ENCODE measurements around the gene FAM234B. TPM values are rescaled to one million over a fixed set of nuclear protein-coding genes. Genes with fewer than 3 reads are reported as not detected.

The FAM234B gene
- total and polyA plus RNA-seq, 2 of the 8 experiments (the other 6 are each of a cell fraction or from before 2014, with no cell fraction given) = 12.5 to 29.1 TPM

DNA sequence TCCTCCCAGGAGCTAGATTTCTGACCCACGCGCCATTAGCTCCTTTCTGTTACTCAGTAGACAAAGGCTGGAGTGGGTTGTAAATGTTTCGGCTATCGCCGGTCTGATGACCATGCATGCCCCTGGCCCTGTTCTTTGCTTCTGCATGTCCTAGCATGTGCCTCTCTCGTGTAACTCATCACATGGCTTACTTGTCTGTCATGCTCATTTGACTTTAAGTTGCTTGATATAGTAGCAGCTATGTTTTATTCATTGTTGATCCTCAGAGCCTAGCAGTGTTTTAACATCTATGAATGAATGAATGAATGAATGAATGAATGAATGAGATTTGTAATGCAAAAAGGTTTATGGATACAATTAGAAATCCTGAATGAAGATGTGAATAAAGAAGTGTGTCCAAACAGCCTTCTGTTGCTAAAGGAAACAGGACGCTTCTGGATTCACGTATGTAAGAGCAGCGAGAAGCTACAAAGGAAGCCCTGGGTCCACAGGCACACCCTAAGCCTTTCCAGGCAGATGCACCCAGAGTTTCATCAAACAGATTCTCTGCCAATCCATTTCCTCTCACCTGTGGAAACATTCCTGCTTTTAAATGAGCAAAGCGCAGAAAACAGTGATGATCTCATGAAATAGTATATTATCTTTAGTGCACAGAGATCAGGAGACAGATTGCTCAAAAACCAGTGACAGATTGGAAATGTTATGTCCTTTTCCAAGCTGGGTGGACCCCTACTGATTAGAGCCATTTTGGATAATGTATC, 55.8 kb downstream of the FAM234B start (continued):
- TF ChIP-seq CHD2 (IDR thresholded peaks at IDR 0.05; ENCODE audit: low read length) = no peak
- no peak for TF ChIP-seq CBX5 (IDR thresholded peaks at IDR 0.05; ENCODE audit: low read depth, low read length)
- no peak for TF ChIP-seq POU5F1 (IDR thresholded peaks at IDR 0.05; ENCODE audit: low read depth, low read length)
- TF ChIP-seq NRF1 (IDR thresholded peaks at IDR 0.05; ENCODE audit: low read depth, low read length) = no peak
- TF ChIP-seq CBX8 (IDR thresholded peaks at IDR 0.05; ENCODE audit: borderline replicate concordance, low read depth, low read length) = no peak
- TF ChIP-seq CEBPB (IDR thresholded peaks at IDR 0.05; ENCODE audit: low read depth, low read length) = no peak
- no peak for TF ChIP-seq KDM5A (IDR thresholded peaks at IDR 0.05; ENCODE audit: low read length)
- no peak for TF ChIP-seq RFX5 (IDR thresholded peaks at IDR 0.05; ENCODE audit: borderline replicate concordance, low read depth, low read length)
- no peak for TF ChIP-seq SRF (IDR thresholded peaks at IDR 0.05; ENCODE audit: low read depth, low read length)
- TF ChIP-seq RBBP5 (IDR thresholded peaks at IDR 0.05; ENCODE audit: borderline replicate concordance, low read depth, low read length) = no peak
